Posterior vena cava (tissue), 2 donors: Measurements from ENCODE around the gene UQCC2. TPM values are rescaled to one million over a fixed set of nuclear protein-coding genes. Genes with fewer than 3 reads are reported as not detected.
A peak's percentile ranks its signal among the peaks of the same experiment; 100 is the strongest.

Experiments used
- DNase-seq: peaks from one replicate; pipeline ENCODE4 v3.0.0-alpha.2; 2020; ENCODE audit warnings: low spot score
- intact Hi-C, 2 donors: fragments of 100-400 bp; cut with DNase I; formaldehyde crosslinking; loops; one replicate each; pipeline versions ENCODE4 v1.14.1 to v1.14.2; 2022 to 2023
- total RNA-seq, 2 donors: library from RNA; stranded (reverse); fragmentation: NEBNext Ultra II Directional; extraction: Animal tissue kit (Norgen Biotek cat#: 25700); gene quantifications; one replicate each; pipeline ENCODE4 v1.2.1, GENCODE V29; 2021
- donor health status: DM: yes; HTN: yes; CAD: no.
- donor health status: DM: yes; HTN: yes; CAD: no.

The UQCC2 gene
- total RNA-seq, 2 donors from 2014 or later = 39.7 to 42.3 TPM

DNA sequence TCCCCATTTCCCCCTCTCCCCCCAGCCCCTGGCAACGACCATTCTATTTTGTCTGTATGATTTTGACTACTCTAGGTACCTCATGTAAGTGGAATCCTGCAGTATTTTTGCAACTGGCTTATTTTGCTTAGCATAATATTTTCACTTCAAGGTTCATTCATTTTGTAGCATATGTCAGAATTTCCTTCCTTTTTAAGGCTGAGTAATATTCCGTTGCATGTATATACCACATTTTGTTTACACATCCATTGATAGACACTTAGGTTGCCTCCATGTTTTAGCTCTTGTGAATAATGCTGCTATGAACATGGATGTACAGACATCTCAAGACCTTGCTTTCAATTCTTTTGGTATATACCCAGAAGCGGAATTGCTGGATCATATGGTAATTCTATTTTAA is 1.4 kb upstream of the UQCC2 start:
- no peak for DNase-seq
- intact Hi-C loops = no loop called here

DNA sequence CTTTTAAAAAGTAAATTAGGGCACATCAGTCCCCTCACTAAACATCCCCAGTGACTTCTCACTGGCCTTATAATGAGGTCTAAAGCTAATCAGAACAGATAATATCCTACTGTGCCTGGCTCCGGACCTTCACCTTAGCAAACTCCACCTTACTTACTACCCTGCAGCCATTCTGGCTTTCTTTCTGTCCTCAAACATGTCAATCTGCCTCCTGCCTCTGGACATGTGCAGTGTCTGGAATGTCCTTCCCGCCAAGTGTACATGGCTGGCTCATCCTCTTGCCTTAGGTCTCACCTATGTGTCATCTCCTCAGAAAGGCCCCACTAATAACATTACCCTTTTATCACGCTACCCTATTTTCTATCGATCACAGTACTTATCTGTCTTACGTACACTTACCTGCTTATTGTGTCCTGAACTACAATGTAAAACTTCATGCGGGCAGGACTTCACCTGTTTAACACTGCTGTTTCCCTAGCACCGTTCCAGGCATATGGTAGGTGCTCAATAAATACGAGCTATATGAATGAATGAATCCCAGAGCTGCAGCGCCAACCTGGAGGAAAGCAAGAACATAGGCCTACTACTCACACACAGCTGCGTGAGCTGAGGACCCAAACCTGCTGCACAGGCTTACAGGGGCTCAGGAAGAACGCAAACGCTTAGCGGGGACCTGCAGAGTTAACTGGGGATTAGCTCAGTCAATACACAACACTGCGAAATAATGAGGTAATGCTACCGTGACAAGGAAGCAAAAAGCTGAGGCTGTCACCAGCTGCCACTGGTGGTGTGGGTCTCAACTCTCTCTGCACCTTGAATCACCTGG is 991 bp downstream of the UQCC2 start:
- no peak for DNase-seq
- intact Hi-C loops = no loop called here

DNA sequence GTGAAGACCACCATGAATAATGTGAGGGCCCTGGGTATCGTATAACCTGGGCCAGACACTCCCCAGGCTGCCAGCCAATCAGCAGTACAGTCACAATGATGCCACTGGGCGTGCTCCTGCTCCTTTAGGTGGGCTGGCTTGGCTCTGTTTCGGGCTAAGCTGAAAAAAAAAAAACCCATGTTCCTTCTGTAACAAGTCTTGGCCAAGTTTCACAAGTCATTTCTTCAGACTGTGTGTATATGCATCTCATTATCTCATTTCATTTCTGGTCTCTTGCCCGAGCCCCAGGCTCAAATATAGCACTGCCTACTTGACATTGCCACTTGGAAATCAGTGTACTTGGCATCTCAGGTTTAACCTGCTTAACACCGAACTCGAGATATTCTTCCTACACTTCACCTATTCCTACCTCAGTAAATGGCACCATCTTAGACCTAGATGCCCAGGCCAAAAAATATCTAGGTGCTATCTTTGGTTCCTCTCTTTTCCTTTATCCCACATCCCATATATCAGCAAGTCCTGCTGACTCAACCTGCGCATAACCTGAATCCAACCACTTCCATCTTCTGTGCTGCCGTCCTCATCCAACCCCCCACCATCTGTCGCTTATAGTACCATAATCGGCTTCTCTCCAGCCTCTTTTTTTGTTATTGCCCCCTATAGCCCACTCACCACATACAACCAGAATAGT is 1.8 kb downstream of the UQCC2 start:
- DNase-seq = no peak
- intact Hi-C loops = loop anchor here in 1 of 2 donors (5.0 kb wide), 1 partner anchor 117 kb away; no protein-coding TSS in a partner anchor

DNA sequence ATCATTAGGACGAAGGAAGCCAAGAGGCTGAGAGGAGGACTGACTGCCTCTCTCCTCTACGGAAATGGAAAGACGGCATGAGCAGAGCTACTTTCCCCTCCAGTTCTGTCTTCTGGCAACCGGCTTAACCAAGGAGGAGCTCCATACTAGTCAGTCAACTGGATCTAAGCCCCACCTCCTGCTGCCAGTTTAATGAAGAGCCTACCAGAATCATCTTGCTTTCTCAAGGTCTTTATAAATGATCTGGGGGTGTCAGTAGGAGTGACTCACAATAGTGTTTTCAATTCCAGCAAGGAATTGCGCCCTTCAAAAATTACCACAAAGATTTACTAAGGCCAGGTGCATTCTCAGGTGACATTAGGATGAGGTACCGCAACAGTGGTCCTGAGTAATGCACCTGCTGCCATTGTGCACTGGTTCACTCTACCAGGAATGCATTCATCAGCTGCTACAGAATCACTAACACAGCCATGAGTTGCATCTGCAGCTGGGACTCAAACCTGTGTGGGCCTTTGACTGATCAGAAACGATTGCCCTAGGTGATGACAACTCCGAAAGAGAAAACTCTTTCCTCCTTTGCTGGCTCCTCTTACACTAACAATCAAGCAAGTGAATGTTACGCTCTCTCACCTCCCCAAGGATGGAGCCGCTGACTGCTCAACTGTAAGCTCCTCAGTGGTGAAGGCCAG is 2.8 kb downstream of the UQCC2 start:
- no peak for DNase-seq
- intact Hi-C loops = loop anchor here in 1 of 2 donors (5.0 kb wide), 1 partner anchor 116 kb away; no protein-coding TSS in a partner anchor

DNA sequence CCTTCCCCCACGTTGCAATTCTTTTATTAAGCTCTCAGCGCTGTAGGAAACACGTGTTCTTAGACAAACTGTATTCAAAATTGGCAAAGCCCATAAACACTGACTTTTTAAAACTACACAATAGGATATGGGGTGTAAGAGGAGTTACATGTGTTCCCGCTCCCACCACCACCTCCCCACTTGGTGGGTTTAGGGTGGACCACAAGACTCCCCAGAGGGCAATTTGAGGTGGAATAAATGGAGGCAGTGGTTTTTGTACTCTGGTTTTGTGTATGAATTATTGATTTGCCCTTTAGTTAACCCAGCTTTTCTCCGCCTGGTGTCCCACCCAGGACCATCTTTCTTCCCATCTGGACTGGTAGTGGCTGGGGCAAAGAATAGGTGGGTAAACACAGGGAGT is 3.7 kb downstream of the UQCC2 start:
- DNase-seq = no peak
- intact Hi-C loops = loop anchor here in 1 of 2 donors (5.0 kb wide), 1 partner anchor 115 kb away; no protein-coding TSS in a partner anchor

DNA sequence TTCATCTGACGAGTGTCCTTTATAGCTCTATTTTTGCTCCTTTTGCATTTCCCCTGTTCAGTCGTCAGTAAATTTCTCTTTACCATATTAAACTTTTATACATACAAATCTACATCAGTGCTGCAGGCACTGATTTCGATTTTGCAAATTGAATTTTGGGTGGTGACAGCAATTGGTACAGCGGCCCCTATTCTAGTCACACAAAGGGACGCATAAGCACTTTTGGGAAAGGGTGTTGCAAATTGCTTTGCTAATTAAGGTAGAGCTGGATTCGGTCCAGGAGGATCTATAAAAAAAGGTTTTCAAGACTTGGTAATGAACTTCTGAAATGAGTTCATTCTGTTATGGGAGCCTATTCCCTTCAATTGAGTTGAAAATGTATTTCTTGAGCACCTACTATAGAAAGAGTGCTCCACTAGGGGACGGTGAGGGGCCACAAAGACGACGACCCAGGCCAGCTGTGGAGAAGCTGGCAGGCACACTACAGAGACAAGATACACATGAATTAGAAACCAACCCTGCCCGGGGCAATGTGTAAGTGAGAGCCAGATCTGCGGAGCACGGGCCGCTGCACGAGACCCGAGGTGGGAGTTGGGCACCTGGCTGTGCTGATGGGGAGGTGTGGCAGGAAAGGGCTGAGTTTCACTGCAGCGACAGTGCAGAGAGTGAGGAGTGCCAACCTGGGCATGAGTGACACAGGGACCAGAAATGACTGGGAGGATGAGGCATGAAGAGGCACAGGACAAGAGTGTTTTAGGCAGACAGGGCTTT is 5.4 kb downstream of the UQCC2 start:
- peak; percentile 70 for DNase-seq
- intact Hi-C loops = loop anchor here in 1 of 2 donors (5.0 kb wide), 1 partner anchor 114 kb away; no protein-coding TSS in a partner anchor

DNA sequence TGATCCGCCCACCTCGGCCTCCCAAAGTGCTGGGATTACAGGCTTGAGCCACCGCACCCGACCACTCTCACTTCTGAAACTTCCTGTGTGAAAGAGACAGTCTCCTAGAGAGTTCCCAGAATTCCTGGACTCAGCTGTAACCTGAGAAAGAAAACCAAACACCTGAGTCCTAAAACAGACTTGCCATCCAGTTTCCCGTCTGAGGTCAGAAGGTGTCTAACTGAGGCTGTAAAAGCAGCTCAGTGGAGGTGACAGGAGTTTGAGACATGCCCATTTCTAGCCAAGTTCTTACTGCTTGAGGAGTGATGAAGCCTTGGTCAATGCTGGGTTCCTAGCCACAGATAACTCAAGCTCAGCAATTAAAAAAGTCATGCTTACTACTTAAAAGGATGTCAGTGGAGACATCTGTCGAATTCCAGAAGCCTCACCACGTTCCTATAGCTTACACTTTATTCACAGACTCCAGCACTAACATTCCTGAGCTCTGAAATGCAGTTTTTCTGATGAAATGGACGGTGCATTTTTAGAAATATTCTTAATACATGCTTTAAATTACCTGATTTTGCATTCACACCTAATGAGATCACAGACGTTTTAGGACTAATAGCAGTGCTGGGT is 6.1 kb downstream of the UQCC2 start:
- intact Hi-C loops = loop anchor here in 1 of 2 donors (5.0 kb wide), 1 partner anchor 113 kb away; no protein-coding TSS in a partner anchor
- no peak for DNase-seq

DNA sequence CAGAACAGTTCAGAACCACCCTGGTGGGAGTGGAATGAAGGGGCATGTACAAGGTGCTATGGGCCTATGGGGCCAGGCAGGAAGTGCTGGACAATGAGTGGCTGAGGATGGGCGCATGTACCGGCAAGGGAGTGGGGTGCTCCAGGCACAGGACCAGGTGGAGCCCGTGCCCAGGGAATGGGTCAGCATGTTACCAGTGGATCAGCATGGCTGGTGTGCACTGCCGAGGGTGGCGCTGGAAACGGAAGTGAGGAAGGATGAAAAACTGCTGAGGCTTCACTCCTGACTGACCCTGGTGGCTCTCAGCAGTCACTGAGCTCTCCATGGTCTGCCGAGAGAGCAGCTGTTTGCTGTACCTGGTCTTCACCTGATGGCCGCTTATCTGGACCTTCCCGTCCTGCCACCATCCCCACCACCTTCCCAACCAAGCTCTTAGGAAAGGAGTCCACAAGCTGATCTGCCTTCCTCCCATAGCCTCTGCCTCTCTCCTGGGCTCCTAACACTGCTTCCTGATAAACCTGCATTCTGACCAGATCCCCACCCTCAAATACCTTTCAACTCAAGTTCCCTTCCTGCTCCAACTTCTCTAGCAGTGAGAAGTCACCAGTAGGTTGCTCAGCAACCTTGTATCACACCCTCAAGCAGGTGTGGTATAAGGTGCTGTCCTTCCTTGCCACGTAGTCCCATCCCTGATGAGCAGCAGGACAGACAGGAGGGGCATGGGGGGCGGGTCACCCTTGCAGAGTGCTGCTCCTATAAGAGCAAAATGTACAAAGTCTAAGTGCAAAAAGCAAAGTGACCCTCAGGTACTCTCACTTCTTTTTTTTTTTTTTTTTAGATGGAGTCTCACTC is 7.1 kb downstream of the UQCC2 start:
- DNase-seq = no peak
- intact Hi-C loops = loop anchor here in 1 of 2 donors (5.0 kb wide), 1 partner anchor 112 kb away; no protein-coding TSS in a partner anchor

DNA sequence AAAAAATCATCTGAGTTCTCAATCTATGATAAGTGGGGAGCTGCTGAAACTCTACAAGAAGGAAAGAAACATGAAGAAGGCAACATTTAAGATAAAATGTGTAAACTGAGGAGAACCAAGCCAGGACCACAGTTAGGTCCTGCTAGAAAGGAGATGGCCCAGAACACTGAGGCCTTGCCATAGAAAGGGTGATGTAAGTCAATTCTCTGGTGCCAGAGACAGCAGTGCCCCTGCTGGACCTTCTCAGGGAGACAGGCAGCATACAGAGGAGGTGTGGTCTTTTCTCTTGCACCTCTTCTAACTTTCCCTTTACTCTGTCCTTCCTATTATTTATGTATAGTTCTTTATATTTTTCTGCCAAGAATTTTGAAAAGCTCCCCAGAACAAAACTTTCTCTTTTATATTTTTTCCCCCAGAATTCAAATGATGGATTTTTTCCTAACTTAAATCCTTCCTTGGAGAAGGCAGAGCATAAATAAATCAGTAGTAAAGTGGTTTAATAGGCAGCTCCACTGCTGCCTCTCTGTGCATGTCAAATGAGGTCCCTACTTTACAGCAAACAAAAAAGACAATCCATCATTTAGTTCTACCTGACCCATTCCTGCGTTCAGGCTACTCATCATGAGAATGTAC is 9.0 kb downstream of the UQCC2 start:
- no peak for DNase-seq
- intact Hi-C loops = no loop called here

DNA sequence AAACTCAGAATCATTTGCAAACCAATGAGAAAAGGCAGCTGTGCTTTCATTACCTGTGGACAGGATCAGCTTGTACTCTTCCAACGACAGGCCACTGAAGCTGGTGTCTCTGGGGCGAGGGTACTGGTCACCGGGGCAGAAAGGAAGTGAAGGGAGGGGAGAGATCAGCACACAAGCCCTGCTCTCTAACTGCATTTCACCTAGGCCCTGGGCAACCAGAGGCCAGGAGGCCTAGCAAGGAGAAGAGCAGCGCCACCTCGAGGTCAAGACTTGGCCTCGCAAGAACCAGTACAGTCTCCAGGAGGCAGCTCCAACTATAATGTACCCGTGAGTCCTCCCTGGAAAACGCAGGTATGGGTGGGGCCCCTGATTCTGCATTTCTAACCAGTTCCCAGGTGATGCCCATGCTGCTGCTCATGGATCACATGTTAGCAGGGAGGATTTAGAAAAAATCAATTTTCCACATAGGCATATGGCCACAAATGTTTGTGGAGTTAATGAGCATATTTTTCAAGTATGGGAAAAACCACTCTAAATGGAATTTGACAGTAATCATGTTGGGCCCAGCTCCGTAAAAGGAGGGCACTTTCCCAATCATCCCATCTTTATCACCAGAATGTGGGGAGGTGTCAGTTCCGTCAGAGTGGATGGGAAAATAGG is 11.0 kb downstream of the UQCC2 start:
- intact Hi-C loops = no loop called here
- DNase-seq = no peak

DNA sequence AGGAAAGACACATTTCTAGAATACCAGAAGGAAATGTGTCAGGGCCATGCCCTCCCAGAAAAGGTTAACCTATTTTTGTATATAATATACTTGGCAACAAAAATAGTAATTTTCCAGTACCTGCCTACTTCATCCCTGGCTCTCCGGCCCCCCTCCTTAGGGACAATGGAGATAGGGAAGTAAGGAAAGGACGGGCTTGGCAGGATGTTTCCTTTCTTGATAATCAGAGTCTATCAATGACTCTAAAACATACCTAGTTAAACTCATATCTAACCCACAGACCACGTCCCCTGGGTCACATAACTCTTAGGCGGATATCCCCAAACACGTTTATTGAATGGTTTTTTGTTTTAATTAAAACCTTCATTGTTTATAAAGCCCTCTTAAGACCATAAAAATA is 11.8 kb downstream of the UQCC2 start:
- intact Hi-C loops = no loop called here

DNA sequence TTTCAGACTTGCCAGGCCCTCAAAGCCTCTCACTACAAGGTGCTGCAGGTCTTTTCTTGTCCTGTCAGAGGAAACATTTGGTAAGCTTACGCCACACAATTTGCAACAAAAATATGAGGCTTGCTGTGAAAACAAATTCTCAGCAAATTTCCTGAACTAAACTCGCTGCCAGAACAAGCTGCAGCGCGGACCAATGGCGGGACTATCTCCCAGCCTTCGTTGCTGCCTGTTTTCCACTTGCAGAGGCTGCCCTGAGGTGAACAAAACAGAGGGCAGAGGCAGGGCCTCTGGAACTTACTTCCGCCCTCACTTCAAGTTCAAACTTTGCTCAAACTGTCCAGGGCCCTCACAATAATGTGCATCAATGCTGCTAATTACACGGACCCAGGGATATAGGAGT is 12.4 kb downstream of the UQCC2 start:
- DNase-seq = no peak
- intact Hi-C loops = no loop called here

More for the DNA sequence above, 11.8 kb downstream of the UQCC2 start:
- no peak for DNase-seq

DNA sequence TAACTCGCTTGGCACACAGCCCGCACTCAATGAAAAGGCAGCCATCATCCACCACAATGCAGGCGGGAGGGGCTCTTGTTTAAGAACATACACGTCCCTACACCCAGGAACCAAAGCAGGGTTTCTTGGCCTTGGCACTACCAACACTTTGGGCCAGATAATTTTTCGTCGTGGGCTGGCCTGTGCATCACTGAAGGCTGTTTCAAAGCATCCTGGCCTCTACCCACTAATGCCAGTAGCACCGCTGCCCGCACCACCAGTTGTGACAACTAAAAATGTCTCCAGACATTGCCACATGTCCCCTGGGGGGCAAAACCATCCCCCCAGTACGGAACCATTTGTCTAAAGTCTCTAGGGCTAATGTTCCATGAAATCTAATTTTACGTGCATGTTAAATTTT is 13.0 kb downstream of the UQCC2 start:
- DNase-seq = no peak
- intact Hi-C loops = no loop called here

DNA sequence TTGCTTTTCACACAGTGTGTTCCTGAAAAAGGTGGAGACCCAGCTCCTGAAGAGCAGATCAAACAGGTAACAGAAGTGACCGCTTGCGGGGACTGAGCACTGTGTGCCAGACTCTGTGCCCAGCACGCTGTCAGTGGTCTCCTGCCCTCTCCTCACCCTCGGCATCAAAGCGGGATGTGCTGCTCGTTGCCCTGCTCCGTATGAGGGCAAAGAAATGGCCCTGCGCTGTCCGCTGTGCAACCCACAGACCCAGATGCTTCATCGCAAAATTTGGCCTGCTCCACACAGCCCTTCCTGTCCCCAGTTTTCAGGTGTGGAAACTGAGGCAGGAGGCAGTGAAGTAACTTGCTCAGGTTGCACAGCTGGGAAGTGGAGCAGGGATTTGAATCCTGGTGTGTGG is 13.7 kb downstream of the UQCC2 start:
- no peak for DNase-seq
- intact Hi-C loops = no loop called here

DNA sequence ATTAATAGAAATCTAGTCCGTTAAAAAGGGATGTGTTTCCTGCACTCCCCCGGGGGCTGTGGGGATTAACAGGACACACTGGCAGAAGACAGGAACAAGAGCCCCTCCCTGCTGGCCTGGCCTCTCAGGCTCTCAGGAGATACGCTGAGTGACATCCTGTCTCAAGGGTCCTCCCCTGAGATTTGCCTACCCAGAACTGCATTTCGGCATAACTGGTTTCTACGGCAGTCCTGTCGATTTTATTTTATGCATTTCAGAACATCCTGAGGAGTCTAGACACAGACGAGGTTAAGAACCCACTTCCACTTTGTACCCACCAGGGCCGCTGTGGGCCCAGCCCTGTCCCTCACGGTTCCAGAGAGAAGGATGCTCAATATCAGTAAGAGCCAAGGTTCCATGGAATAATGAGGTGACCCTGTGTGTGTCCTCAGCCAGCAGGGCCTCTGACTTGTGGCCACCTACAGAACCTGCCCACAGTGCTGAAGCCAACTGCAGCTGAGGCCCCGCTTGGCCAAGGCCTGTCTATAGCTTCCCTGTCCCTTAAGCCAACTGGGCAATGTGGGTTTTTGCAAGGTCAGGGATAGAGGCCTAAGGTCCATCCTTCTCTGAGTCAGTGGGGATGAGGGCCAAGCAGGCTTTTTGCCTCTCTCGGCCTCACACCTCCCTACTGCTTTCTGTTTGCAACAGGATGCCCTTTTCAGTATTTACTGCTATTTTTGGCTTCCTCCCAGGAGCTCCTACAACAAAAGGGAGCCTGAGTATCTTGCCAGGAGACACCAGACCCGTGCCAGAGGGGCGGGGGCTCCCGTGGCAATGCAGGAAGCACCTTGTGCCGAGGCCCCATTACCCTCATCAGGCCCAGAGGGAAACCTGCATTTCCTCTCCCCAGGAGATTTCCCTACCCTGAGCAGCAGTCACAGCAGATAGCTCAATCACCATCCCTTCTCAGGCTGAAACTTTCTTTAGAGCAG is 14.7 kb downstream of the UQCC2 start:
- intact Hi-C loops = no loop called here
- no peak for DNase-seq

DNA sequence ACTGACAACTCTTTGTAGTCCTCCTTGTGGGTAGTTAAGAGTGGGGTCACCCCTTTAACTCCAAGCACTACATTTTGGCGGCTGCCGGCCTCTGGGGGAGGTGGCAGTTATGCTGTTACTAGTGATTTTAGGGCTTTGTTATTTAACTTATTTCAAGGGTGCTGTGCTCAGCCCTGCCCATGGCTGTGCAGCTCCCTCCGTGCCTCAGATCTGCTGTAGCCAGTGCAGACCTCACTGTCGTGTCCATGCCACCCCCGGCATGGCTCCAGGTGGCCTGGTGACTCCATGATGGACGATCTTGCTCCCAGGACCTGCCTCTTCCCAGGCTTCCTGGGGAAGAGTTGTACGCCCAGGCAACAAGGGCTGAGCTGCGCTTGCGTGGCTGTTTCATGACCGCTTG is 15.4 kb downstream of the UQCC2 start:
- no peak for DNase-seq
- intact Hi-C loops = no loop called here
